IMR-90 (cell line): ENCODE results near the gene PYDC1. TPM values are rescaled to one million over a fixed set of nuclear protein-coding genes. Genes with fewer than 3 reads are reported as not detected.
"Not testable (repeated sequence)": the region's sequence is repeated elsewhere in the genome, so short reads cannot be mapped to it uniquely, and the experiment has no call there.

Experiments used
- ATAC-seq: fragments of 200-7000 bp; cut with Tn5 transposase; 2 replicates; pipeline ENCODE4 v1.9.1; 2020; ENCODE audit warnings: low read depth, mild to moderate bottlenecking, moderate library complexity
- BruUV-seq: library from RNA; stranded (reverse); fragments of 400-500 nt; replicated peaks from 2 replicates; lab custom pipeline; 2021; lab: Mats Ljungman, UMichigan
- CTCF ChIA-PET: fragments of 300-600 bp; formaldehyde crosslinking; extraction: SDS; loops from one replicate; lab custom pipeline; 2021; ENCODE audit warnings: antibody characterized with exemption; lab: Yijun Ruan, JAX
- POLR2A ChIA-PET: fragments of 300-600 bp; sonication (Branson Sonifier 250); formaldehyde crosslinking; loops from one replicate; lab custom pipeline; 2022; ENCODE audit warnings: antibody characterized with exemption; ENCODE audit not compliant: unreplicated experiment; lab: Charles Lee
- DNase-seq: peaks from one replicate; pipeline ENCODE4 v3.0.0; 2013
- H2AFZ ChIP-seq: replicated peaks from 2 replicates; pipeline ENCODE3; 2013; ENCODE audit warnings: low read length, mild to moderate bottlenecking; ENCODE audit not compliant: poor library complexity
- H2AK5ac ChIP-seq: 2 replicates; pipeline ENCODE4 v1.6.1; 2013; ENCODE audit warnings: low read depth, low read length, inconsistent platforms
- H2AK9ac ChIP-seq: replicated peaks from 2 replicates; pipeline ENCODE3; 2013; ENCODE audit warnings: mild to moderate bottlenecking, low read depth, low read length, moderate library complexity; ENCODE audit not compliant: poor library complexity
- H2BK120ac ChIP-seq: 2 replicates; pipeline ENCODE4 v1.6.1; 2013; ENCODE audit warnings: low read depth, low read length, inconsistent platforms
- H2BK15ac ChIP-seq: 3 replicates; pipeline ENCODE4 v1.6.1; 2013; ENCODE audit warnings: low read depth, low read length, inconsistent platforms
- H2BK20ac ChIP-seq: 2 replicates; pipeline ENCODE4 v1.6.1; 2013; ENCODE audit warnings: low read depth, mild to moderate bottlenecking, inconsistent platforms, low read length, moderate library complexity
- H2BK5ac ChIP-seq: 2 replicates; pipeline ENCODE4 v1.6.1; 2013; ENCODE audit warnings: mild to moderate bottlenecking, low read depth, low read length, inconsistent platforms; ENCODE audit not compliant: poor library complexity, severe bottlenecking
- H3K14ac ChIP-seq: replicated peaks from 2 replicates; pipeline ENCODE4 v1.6.1; 2013; ENCODE audit warnings: low read depth, low read length, inconsistent platforms
- H3K18ac ChIP-seq: 2 replicates; pipeline ENCODE4 v1.6.1; 2013; ENCODE audit warnings: low read depth, low read length, control low read depth
- H3K23ac ChIP-seq: 2 replicates; pipeline ENCODE4 v1.6.1; 2013; ENCODE audit warnings: low read depth, low read length, inconsistent platforms
- H3K27ac ChIP-seq: 2 replicates; pipeline ENCODE4 v1.5.1; 2013; ENCODE audit warnings: mild to moderate bottlenecking, control low read depth, low read length; ENCODE audit not compliant: insufficient read depth
- H3K27me3 ChIP-seq: 2 replicates; pipeline ENCODE4 v1.6.1; 2013; ENCODE audit warnings: low read length; ENCODE audit not compliant: control insufficient read depth, insufficient read depth
- H3K36me3 ChIP-seq: 2 replicates; pipeline ENCODE4 v1.6.1; 2013; ENCODE audit warnings: low read length, mixed read lengths; ENCODE audit not compliant: control insufficient read depth, insufficient read depth
- H3K4ac ChIP-seq: 2 replicates; pipeline ENCODE4 v1.6.1; 2013; ENCODE audit warnings: low read depth, low read length, inconsistent platforms
- H3K4me1 ChIP-seq: 2 replicates; pipeline ENCODE4 v1.6.1; 2013; ENCODE audit warnings: low read length, mixed read lengths; ENCODE audit not compliant: control insufficient read depth, insufficient read depth
- H3K4me2 ChIP-seq: 2 replicates; pipeline ENCODE4 v1.6.1; 2013; ENCODE audit warnings: low read depth, mild to moderate bottlenecking, control low read depth, low read length, moderate library complexity
- H3K4me3 ChIP-seq: 2 replicates; pipeline ENCODE4 v1.5.1; 2013; ENCODE audit warnings: low read depth, mild to moderate bottlenecking, control low read depth, low read length, moderate library complexity; ENCODE audit not compliant: insufficient read depth
- H3K56ac ChIP-seq: 2 replicates; pipeline ENCODE4 v1.6.1; 2013; ENCODE audit warnings: low read length, inconsistent platforms; ENCODE audit not compliant: insufficient read depth; ENCODE audit errors: extremely low read depth
- H3K79me1 ChIP-seq, 2 experiments: 2 replicates each; pipeline ENCODE4 v1.6.1; 2013; ENCODE audit warnings: low read length in 2 of 2, inconsistent platforms in 1 of 2, low read depth in 1 of 2
- H3K9ac ChIP-seq: 2 replicates; pipeline ENCODE4 v1.6.1; 2013; ENCODE audit warnings: low read depth, low read length, control low read depth
- H3K9me1 ChIP-seq: 2 replicates; pipeline ENCODE4 v1.6.1; 2013; ENCODE audit warnings: low read length, inconsistent platforms; ENCODE audit not compliant: insufficient read depth
- H3K9me3 ChIP-seq: 2 replicates; pipeline ENCODE4 v1.6.1; 2013; ENCODE audit warnings: low read length; ENCODE audit not compliant: control insufficient read depth, insufficient read depth
- H4K20me1 ChIP-seq: 2 replicates; pipeline ENCODE4 v1.6.1; 2013; ENCODE audit warnings: low read length, inconsistent platforms; ENCODE audit not compliant: insufficient read depth
- H4K5ac ChIP-seq: 2 replicates; pipeline ENCODE4 v1.6.1; 2013; ENCODE audit warnings: mild to moderate bottlenecking, low read depth, low read length, control low read depth
- H4K8ac ChIP-seq, 2 experiments: 2 replicates each; pipeline ENCODE4 v1.6.1; 2013; ENCODE audit warnings: low read depth in 2 of 2, low read length in 2 of 2, control low read depth in 1 of 2, inconsistent platforms in 1 of 2
- H4K91ac ChIP-seq: 2 replicates; pipeline ENCODE4 v1.6.1; 2013; ENCODE audit warnings: low read depth, low read length, inconsistent platforms; ENCODE audit not compliant: insufficient read depth
- WGBS, 2 experiments: methylation state at CpG; one replicate each; pipeline versions ENCODE4 v1.1.5 to v1.1.7; 2013; ENCODE audit warnings: missing lambda C conversion rate in 2 of 2; ENCODE audit not compliant: insufficient read length in 1 of 2; ENCODE audit errors: extremely low coverage in 2 of 2; 5-methylcytosine and 5-hydroxymethylcytosine counted together
- dilution Hi-C: fragments of 300-500 bp; cut with HindIII; formaldehyde crosslinking; loops from one replicate; pipeline ENCODE4 v1.14.3; 2018; ENCODE audit warnings: low sequenced_read_pairs; ENCODE audit not compliant: unreplicated experiment
- in situ Hi-C: fragments of 300-500 bp; cut with MboI; formaldehyde crosslinking; loops from 3 replicates; pipeline ENCODE4 v1.14.3; 2019; ENCODE audit warnings: low sequenced_read_pairs, inconsistent platforms, mixed read lengths
- intact Hi-C: fragments of 100-400 bp; cut with micrococcal nuclease; formaldehyde crosslinking; loops from 2 replicates; pipeline ENCODE4 v1.10.0; 2022
- polyA plus RNA-seq, 3 experiments: library from polyadenylated mRNA; depleted of rRNA; stranded (reverse); fragments of >200 nt; gene quantifications; 2 replicates each; pipeline ENCODE4 v1.2.3, GENCODE V29; 2012; ENCODE audit warnings: low replicate concordance in 1 of 3
- total RNA-seq: library from RNA; depleted of rRNA; stranded (reverse); fragments of >200 nt; gene quantifications from 2 replicates; pipeline ENCODE4 v1.2.3, GENCODE V29; 2012

The PYDC1 gene
- total and polyA plus RNA-seq, 2 of the 4 experiments (the other 2 are of a cell fraction), result not detected

GRCh38 chr16:31245598-31245997 lies 28.7 kb upstream of the PYDC1 start:
- H2BK15ac ChIP-seq, H3K36me3 ChIP-seq, H3K27ac ChIP-seq, H3K56ac ChIP-seq, H4K8ac ChIP-seq, H2BK20ac ChIP-seq, H2BK5ac ChIP-seq, H4K20me1 ChIP-seq, H3K9me3 ChIP-seq, H2AK5ac ChIP-seq, H2AK9ac ChIP-seq, H3K4me1 ChIP-seq, intact Hi-C loops, H3K14ac ChIP-seq, H3K23ac ChIP-seq, H3K4me3 ChIP-seq, in situ Hi-C loops, POLR2A ChIA-PET, H3K9ac ChIP-seq, H3K18ac ChIP-seq, H3K4ac ChIP-seq, ATAC-seq, H4K5ac ChIP-seq, H3K4me2 ChIP-seq, H4K91ac ChIP-seq, H3K27me3 ChIP-seq, CTCF ChIA-PET, H2BK120ac ChIP-seq, H3K9me1 ChIP-seq, dilution Hi-C loops, BruUV-seq, DNase-seq, H3K79me1 ChIP-seq, H2AFZ ChIP-seq: not testable (repeated sequence)
- WGBS, 2 experiments, result 0% methylated on average over 1 of the region's 8 CpGs; no CpG with 5 or more reads in 1 of the 2 experiments
